ENCODE data around the gene ARMC5. TPM values are rescaled to one million over a fixed set of nuclear protein-coding genes. Genes with fewer than 3 reads are reported as not detected.

Gene ARMC5
- total RNA-seq, 1 experiment from 2014 or later: 11.8 TPM

DNA sequence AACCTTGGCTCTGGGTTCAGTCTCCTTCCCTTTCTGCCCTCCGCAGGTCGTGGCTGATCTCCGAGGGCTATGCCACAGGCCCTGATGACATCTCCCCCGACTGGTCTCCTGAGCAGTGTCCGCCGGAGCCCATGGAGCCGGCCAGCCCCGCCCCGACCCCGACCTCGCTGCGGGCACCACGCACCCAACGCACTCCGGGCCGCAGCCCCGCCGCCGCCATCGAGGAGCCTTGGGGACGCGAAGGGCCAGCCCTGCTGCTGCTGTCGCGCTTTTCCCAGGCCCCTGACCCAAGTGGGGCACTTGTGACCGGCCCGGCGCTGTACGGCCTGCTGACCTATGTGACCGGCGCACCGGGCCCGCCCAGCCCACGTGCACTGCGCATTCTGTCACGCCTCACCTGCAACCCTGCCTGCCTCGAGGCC lies 5.1 kb downstream of the ARMC5 start:
- no peaks in the 10 kb centered on the region for H3K79me2 ChIP-seq (ENCODE audit: insufficient read depth, low read length)
- no peak overlapping the region for H2AFZ ChIP-seq (ENCODE audit: low read depth, low read length, poor library complexity, severe bottlenecking)
- no peaks in the 10 kb centered on the region for H4K20me1 ChIP-seq (ENCODE audit: insufficient read depth)
- no peak for DNase-seq (ENCODE audit: low read depth, low spot score)
- TF ChIP-seq EZH2 (IDR thresholded peaks at IDR 0.05): no peak
- TF ChIP-seq, protein P1, sequence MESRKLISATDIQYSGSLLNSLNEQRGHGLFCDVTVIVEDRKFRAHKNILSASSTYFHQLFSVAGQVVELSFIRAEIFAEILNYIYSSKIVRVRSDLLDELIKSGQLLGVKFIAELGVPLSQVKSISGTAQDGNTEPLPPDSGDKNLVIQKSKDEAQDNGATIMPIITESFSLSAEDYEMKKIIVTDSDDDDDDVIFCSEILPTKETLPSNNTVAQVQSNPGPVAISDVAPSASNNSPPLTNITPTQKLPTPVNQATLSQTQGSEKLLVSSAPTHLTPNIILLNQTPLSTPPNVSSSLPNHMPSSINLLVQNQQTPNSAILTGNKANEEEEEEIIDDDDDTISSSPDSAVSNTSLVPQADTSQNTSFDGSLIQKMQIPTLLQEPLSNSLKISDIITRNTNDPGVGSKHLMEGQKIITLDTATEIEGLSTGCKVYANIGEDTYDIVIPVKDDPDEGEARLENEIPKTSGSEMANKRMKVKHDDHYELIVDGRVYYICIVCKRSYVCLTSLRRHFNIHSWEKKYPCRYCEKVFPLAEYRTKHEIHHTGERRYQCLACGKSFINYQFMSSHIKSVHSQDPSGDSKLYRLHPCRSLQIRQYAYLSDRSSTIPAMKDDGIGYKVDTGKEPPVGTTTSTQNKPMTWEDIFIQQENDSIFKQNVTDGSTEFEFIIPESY (IDR thresholded peaks at IDR 0.05; ENCODE audit: extremely low read depth, insufficient replicate concordance, low read length): no peak
- TF ChIP-seq CEBPB (IDR thresholded peaks at IDR 0.05; ENCODE audit: low read depth): no peak
- TF ChIP-seq, protein P2, sequence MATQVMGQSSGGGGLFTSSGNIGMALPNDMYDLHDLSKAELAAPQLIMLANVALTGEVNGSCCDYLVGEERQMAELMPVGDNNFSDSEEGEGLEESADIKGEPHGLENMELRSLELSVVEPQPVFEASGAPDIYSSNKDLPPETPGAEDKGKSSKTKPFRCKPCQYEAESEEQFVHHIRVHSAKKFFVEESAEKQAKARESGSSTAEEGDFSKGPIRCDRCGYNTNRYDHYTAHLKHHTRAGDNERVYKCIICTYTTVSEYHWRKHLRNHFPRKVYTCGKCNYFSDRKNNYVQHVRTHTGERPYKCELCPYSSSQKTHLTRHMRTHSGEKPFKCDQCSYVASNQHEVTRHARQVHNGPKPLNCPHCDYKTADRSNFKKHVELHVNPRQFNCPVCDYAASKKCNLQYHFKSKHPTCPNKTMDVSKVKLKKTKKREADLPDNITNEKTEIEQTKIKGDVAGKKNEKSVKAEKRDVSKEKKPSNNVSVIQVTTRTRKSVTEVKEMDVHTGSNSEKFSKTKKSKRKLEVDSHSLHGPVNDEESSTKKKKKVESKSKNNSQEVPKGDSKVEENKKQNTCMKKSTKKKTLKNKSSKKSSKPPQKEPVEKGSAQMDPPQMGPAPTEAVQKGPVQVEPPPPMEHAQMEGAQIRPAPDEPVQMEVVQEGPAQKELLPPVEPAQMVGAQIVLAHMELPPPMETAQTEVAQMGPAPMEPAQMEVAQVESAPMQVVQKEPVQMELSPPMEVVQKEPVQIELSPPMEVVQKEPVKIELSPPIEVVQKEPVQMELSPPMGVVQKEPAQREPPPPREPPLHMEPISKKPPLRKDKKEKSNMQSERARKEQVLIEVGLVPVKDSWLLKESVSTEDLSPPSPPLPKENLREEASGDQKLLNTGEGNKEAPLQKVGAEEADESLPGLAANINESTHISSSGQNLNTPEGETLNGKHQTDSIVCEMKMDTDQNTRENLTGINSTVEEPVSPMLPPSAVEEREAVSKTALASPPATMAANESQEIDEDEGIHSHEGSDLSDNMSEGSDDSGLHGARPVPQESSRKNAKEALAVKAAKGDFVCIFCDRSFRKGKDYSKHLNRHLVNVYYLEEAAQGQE (IDR thresholded peaks at IDR 0.05; ENCODE audit: low read depth): no peak
- no peak for TF ChIP-seq FOSL1 (IDR thresholded peaks at IDR 0.05; ENCODE audit: low read depth)
- ChIA-PET CTCF (no interaction called here), POLR2A (no interaction called here), RAD21 (ENCODE audit: low non-redundant PET in 1 of 2, low total read pairs in 2 of 2, uncharacterized antibody in 2 of 2, unreplicated experiment in 2 of 2) (no interaction called here)
- intact Hi-C loops (cut with micrococcal nuclease): no loop called here
- no peak overlapping the region for H3K27ac ChIP-seq (ENCODE audit: low read depth, low read length)
- BruUV-seq (replicated peaks): no TSS peak
- ATAC-seq: no peak
- no peaks in the 10 kb centered on the region for H3K9me3 ChIP-seq (ENCODE audit: control insufficient read depth in 1 of 2, insufficient read depth in 1 of 2, low read depth in 1 of 2, low read length in 2 of 2)
- no peaks in the 10 kb centered on the region for H3K27me3 ChIP-seq (ENCODE audit: insufficient read depth, low read length)
- no peak overlapping the region for H3K4me3 ChIP-seq (replicated peaks in 1 of 2; ENCODE audit: low read depth in 1 of 2, low read length in 2 of 2)
- no peak overlapping the region for H3K9ac ChIP-seq (ENCODE audit: low read length)
- H3K9me2 ChIP-seq (ENCODE audit: insufficient read depth): no peaks in the 10 kb centered on the region
- peaks cover 0 to 14% of the 10 kb centered on the region in 2 experiments; a peak in 2 of 4 replicates for H3K4me1 ChIP-seq (ENCODE audit: control insufficient read depth in 1 of 2, insufficient read depth in 2 of 2, low read length in 2 of 2)
- H3K4me2 ChIP-seq (ENCODE audit: low read length): no peak overlapping the region
- H3K36me3 ChIP-seq (ENCODE audit: control insufficient read depth in 1 of 2, insufficient read depth in 2 of 2, low read length in 2 of 2): no peaks in the 10 kb centered on the region

All from HCT116 (cell line).